ENCODE measurements around the gene NHS. TPM values are rescaled to one million over a fixed set of nuclear protein-coding genes. Genes with fewer than 3 reads are reported as not detected.

The NHS gene
- total and polyA plus RNA-seq, 2 of the 4 experiments (the other 2 are of a cell fraction), result 0.36 to 0.90 TPM

DNA sequence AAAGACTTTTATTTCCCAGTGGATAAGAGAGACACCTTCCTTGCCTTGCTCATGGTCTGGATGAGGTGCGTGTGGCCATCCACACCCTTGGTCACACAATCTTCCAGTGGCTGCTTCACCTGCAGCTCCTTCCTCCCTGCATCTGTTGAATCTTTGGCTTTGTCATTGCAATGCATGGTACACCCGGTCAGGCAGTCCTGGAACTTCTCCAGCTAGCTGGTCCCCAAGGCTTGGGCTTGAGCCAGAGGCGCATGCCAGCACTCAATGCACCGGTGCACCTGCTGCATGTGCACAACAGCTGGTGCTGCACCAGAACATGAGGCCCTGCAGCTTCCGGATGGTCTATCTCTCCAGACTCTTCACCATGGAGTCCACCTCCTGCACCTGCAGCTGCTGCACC lies 394.0 kb downstream of the NHS start:
- 60% methylated on average over 4 of the region's 5 CpGs; no CpG with 5 or more reads in 1 of the 2 experiments for WGBS, 2 experiments (ENCODE audit: extremely low coverage in 2 of 2, insufficient read length in 1 of 2)

More for the DNA sequence above, 394.0 kb downstream of the NHS start:
- peaks cover 9% of the 10 kb centered on the region for H3K27me3 ChIP-seq (ENCODE audit: control insufficient read depth, insufficient read depth, low read length)
- DNase-seq, result no peak
- H2BK15ac ChIP-seq (ENCODE audit: low read depth, low read length), result no peak overlapping the region
- no peak for ATAC-seq (ENCODE audit: low read depth)
- no peaks in the 10 kb centered on the region for H3K9me3 ChIP-seq (ENCODE audit: control insufficient read depth, insufficient read depth, low read length)
- in situ Hi-C loops (cut with MboI; ENCODE audit: low sequenced_read_pairs) (loop anchor here (25.0 kb wide), 1 partner anchor 593 kb away; the partner anchor contains the start of gene SCML2), intact Hi-C loops (cut with micrococcal nuclease) (no loop called here), dilution Hi-C loops (cut with HindIII; ENCODE audit: low sequenced_read_pairs, unreplicated experiment) (no loop called here)
- no peak overlapping the region for H2BK20ac ChIP-seq (ENCODE audit: low read depth, low read length)
- H4K5ac ChIP-seq (ENCODE audit: low read depth, low read length), result no peak overlapping the region
- H3K23ac ChIP-seq (ENCODE audit: low read depth, low read length), result no peak overlapping the region
- no peak overlapping the region for H2AK9ac ChIP-seq (replicated peaks; ENCODE audit: low read depth, low read length, poor library complexity)
- no peaks in the 10 kb centered on the region for H3K79me1 ChIP-seq (ENCODE audit: low read depth in 1 of 2, low read length in 2 of 2)
- H2BK120ac ChIP-seq (ENCODE audit: low read depth, low read length), result no peak overlapping the region
- H3K4ac ChIP-seq (ENCODE audit: low read depth, low read length), result no peak overlapping the region
- no peak overlapping the region for H4K8ac ChIP-seq (ENCODE audit: low read depth in 2 of 2, low read length in 2 of 2)
- no peaks in the 10 kb centered on the region for H3K36me3 ChIP-seq (ENCODE audit: control insufficient read depth, insufficient read depth, low read length)
- H4K91ac ChIP-seq (ENCODE audit: insufficient read depth, low read depth, low read length), result no peak overlapping the region
- POLR2A ChIA-PET (ENCODE audit: unreplicated experiment), result no interaction called here
- H3K27ac ChIP-seq (ENCODE audit: insufficient read depth, low read length), result no peak overlapping the region
- H2AFZ ChIP-seq (replicated peaks; ENCODE audit: low read length, poor library complexity), result no peak overlapping the region
- H3K56ac ChIP-seq (ENCODE audit: extremely low read depth, insufficient read depth, low read length), result no peak overlapping the region
- no peaks in the 10 kb centered on the region for H3K9me1 ChIP-seq (ENCODE audit: insufficient read depth, low read length)
- no peak overlapping the region for H2BK5ac ChIP-seq (ENCODE audit: low read depth, low read length, poor library complexity, severe bottlenecking)
- TF ChIP-seq SMC3 (IDR thresholded peaks at IDR 0.05; ENCODE audit: low read depth, low read length) (no peak), NFE2L2 (IDR thresholded peaks at IDR 0.05; ENCODE audit: low read depth, low read length) (no peak), MAZ (IDR thresholded peaks at IDR 0.05; ENCODE audit: borderline replicate concordance, low read depth, low read length) (no peak), FOS (IDR thresholded peaks at IDR 0.05; ENCODE audit: low read depth, low read length) (no peak), MXI1 (IDR thresholded peaks at IDR 0.05; ENCODE audit: borderline replicate concordance, low read depth, low read length) (no peak), RAD21 (IDR thresholded peaks at IDR 0.05; ENCODE audit: low read length) (no peak), CEBPB (IDR thresholded peaks at IDR 0.05; ENCODE audit: low read depth, low read length) (no peak), MAFK (IDR thresholded peaks at IDR 0.05; ENCODE audit: low read depth, low read length) (no peak), CHD1 (IDR thresholded peaks at IDR 0.05; ENCODE audit: low read depth, low read length) (no peak), RCOR1 (IDR thresholded peaks at IDR 0.05; ENCODE audit: insufficient replicate concordance, low read length) (no peak), BHLHE40 (IDR thresholded peaks at IDR 0.05; ENCODE audit: low read depth, low read length) (no peak)
- TF ChIP-seq, protein P1, sequence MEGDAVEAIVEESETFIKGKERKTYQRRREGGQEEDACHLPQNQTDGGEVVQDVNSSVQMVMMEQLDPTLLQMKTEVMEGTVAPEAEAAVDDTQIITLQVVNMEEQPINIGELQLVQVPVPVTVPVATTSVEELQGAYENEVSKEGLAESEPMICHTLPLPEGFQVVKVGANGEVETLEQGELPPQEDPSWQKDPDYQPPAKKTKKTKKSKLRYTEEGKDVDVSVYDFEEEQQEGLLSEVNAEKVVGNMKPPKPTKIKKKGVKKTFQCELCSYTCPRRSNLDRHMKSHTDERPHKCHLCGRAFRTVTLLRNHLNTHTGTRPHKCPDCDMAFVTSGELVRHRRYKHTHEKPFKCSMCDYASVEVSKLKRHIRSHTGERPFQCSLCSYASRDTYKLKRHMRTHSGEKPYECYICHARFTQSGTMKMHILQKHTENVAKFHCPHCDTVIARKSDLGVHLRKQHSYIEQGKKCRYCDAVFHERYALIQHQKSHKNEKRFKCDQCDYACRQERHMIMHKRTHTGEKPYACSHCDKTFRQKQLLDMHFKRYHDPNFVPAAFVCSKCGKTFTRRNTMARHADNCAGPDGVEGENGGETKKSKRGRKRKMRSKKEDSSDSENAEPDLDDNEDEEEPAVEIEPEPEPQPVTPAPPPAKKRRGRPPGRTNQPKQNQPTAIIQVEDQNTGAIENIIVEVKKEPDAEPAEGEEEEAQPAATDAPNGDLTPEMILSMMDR (conservative IDR thresholded peaks at IDR 0.05; ENCODE audit: low read depth, low read length), result no peak
- TF ChIP-seq, protein P2, sequence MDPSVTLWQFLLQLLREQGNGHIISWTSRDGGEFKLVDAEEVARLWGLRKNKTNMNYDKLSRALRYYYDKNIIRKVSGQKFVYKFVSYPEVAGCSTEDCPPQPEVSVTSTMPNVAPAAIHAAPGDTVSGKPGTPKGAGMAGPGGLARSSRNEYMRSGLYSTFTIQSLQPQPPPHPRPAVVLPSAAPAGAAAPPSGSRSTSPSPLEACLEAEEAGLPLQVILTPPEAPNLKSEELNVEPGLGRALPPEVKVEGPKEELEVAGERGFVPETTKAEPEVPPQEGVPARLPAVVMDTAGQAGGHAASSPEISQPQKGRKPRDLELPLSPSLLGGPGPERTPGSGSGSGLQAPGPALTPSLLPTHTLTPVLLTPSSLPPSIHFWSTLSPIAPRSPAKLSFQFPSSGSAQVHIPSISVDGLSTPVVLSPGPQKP (IDR thresholded peaks at IDR 0.05; ENCODE audit: borderline replicate concordance, low read depth, low read length), result no peak
- BruUV-seq (replicated peaks), result no TSS peak
- no peaks in the 10 kb centered on the region for H3K4me1 ChIP-seq (ENCODE audit: control insufficient read depth, insufficient read depth, low read length)
- CTCF ChIA-PET, result no interaction called here
- no peak overlapping the region for H3K18ac ChIP-seq (ENCODE audit: low read depth, low read length)
- no peak overlapping the region for H3K4me3 ChIP-seq (ENCODE audit: insufficient read depth, low read depth, low read length)
- no peaks in the 10 kb centered on the region for H4K20me1 ChIP-seq (ENCODE audit: insufficient read depth, low read length)
- no peak overlapping the region for H3K9ac ChIP-seq (ENCODE audit: low read depth, low read length)
- H3K4me2 ChIP-seq (ENCODE audit: low read depth, low read length), result no peak overlapping the region
- H2AK5ac ChIP-seq (ENCODE audit: low read depth, low read length), result no peak overlapping the region
- no peak overlapping the region for H3K14ac ChIP-seq (replicated peaks; ENCODE audit: low read depth, low read length)
